DND-41 (cell line): ENCODE results near the gene CSTB.

Source experiments
- CTCF ChIP-seq: IDR thresholded peaks from 2 replicates; pipeline ENCODE4 v1.5.1; 2012; ENCODE audit warnings: borderline replicate concordance, low read length, moderate library complexity, mild to moderate bottlenecking; ENCODE audit not compliant: poor library complexity, severe bottlenecking; ENCODE audit errors: extremely low read depth
- EZH2 ChIP-seq: IDR thresholded peaks from 3 replicates; pipeline ENCODE4 v1.6.1; 2012; ENCODE audit warnings: borderline replicate concordance, low read depth, mild to moderate bottlenecking, moderate library complexity, low read length, inconsistent platforms; ENCODE audit not compliant: severe bottlenecking

GRCh38 chr21:43731891-43732711, 44.0 kb downstream of the CSTB start:
- no peak for TF ChIP-seq CTCF
- no peak for TF ChIP-seq EZH2
